Loucy (cell line): Measurements from ENCODE around the gene C1orf94.

Source experiments
- H2AFZ ChIP-seq: fragments of 200-600 bp; sonication (generic); 2 replicates; pipeline ENCODE4 v1.6.0; 2016; ENCODE audit warnings: antibody characterized with exemption, mild to moderate bottlenecking, low read length, moderate library complexity
- H3F3A ChIP-seq: fragments of 200-600 bp; 2 replicates; pipeline ENCODE4 v1.6.0; 2016; ENCODE audit warnings: antibody characterized with exemption, low read depth, mild to moderate bottlenecking
- H3K27me3 ChIP-seq: fragments of 200-600 bp; sonication (generic); 2 replicates; pipeline ENCODE4 v1.6.1; 2014; ENCODE audit warnings: low read length, mild to moderate bottlenecking; ENCODE audit not compliant: insufficient read depth, poor library complexity, severe bottlenecking
- H3K36me3 ChIP-seq: fragments of 200-600 bp; sonication (generic); 2 replicates; pipeline ENCODE4 v1.6.1; 2016; ENCODE audit warnings: low read length; ENCODE audit not compliant: insufficient read depth
- H3K4me1 ChIP-seq: fragments of 200-600 bp; sonication (generic); 2 replicates; pipeline ENCODE4 v1.5.1; 2014; ENCODE audit warnings: low read length, mild to moderate bottlenecking; ENCODE audit not compliant: insufficient read depth, poor library complexity, severe bottlenecking
- H3K4me2 ChIP-seq: fragments of 200-600 bp; sonication (generic); 2 replicates; pipeline ENCODE4 v1.6.0; 2014; ENCODE audit warnings: antibody characterized with exemption, low read length, low read depth, mild to moderate bottlenecking; ENCODE audit not compliant: poor library complexity, severe bottlenecking
- H3K4me3 ChIP-seq: fragments of 200-600 bp; sonication (generic); 2 replicates; pipeline ENCODE4 v1.5.1; 2014; ENCODE audit warnings: low read length, mild to moderate bottlenecking, mixed read lengths; ENCODE audit not compliant: poor library complexity, severe bottlenecking
- H3K79me2 ChIP-seq: fragments of 200-600 bp; sonication (generic); 2 replicates; pipeline ENCODE4 v1.6.1; 2014; ENCODE audit warnings: low read length; ENCODE audit not compliant: insufficient read depth
- H3K9ac ChIP-seq: fragments of 200-600 bp; sonication (generic); 2 replicates; pipeline ENCODE4 v1.6.0; 2014; ENCODE audit warnings: mild to moderate bottlenecking, low read depth, low read length, moderate library complexity; ENCODE audit not compliant: poor library complexity, severe bottlenecking
- H3K9me2 ChIP-seq: fragments of 200-600 bp; sonication (generic); replicated peaks from 2 replicates; pipeline ENCODE4 v1.6.1; 2016; ENCODE audit warnings: low read depth, low read length, mixed read lengths
- H3K9me3 ChIP-seq: fragments of 200-600 bp; sonication (generic); 2 replicates; pipeline ENCODE4 v1.6.1; 2014; ENCODE audit warnings: mild to moderate bottlenecking, antibody characterized with exemption, low read length, low read depth; ENCODE audit not compliant: insufficient read depth
- H4K20me1 ChIP-seq: fragments of 200-600 bp; sonication (generic); 2 replicates; pipeline ENCODE4 v1.6.0; 2014; ENCODE audit warnings: antibody characterized with exemption, low read length, mild to moderate bottlenecking; ENCODE audit not compliant: insufficient read depth, poor library complexity, severe bottlenecking
- CTCF ChIP-seq: fragments of 200-600 bp; sonication (generic); conservative IDR thresholded peaks from 2 replicates; pipeline ENCODE4 v1.5.1; 2014; ENCODE audit warnings: mild to moderate bottlenecking, antibody characterized with exemption, low read length
- EZH2phosphoT487 ChIP-seq: fragments of 200-600 bp; IDR thresholded peaks from 2 replicates; pipeline ENCODE4 v1.6.1; 2018; ENCODE audit warnings: antibody characterized with exemption, mild to moderate bottlenecking, moderate library complexity, borderline replicate concordance

C1orf94 gene

GRCh38 chr1:34164771-34165391 is 11.8 kb upstream of the C1orf94 start, which contains the start of gene CSMD2:
Gene CSMD2 (minus strand): TSS chr1:34165230. CDS start chr1:34165097, 133 bp downstream.
- H3F3A ChIP-seq = no peaks in the 10 kb centered on the region
- H3K4me1 ChIP-seq = no peaks in the 10 kb centered on the region
- no peaks in the 10 kb centered on the region for H3K79me2 ChIP-seq
- H2AFZ ChIP-seq = no peak within 1 kb of the TSS
- TF ChIP-seq EZH2phosphoT487 = no peak
- TF ChIP-seq CTCF = no peak
- no peak within 1 kb of the TSS for H3K4me2 ChIP-seq
- H3K9me3 ChIP-seq = no peaks in the 10 kb centered on the region
- no peak within 1 kb of the TSS for H3K9ac ChIP-seq
- H4K20me1 ChIP-seq = no peaks in the 10 kb centered on the region
- no peak within 1 kb of the TSS for H3K4me3 ChIP-seq
- H3K9me2 ChIP-seq = no peaks in the 10 kb centered on the region
- H3K36me3 ChIP-seq = no peaks in the 10 kb centered on the region
- H3K27me3 ChIP-seq = no peaks in the 10 kb centered on the region

- TF ChIP-seq EZH2phosphoT487 (no peak), CTCF (no peak)
- Histone ChIP-seq H3K27me3 (no peaks in the 10 kb centered on the region), H3K9ac (no peak overlapping the region), H3F3A (no peaks in the 10 kb centered on the region), H3K4me3 (no peak overlapping the region), H3K9me3 (no peaks in the 10 kb centered on the region), H4K20me1 (no peaks in the 10 kb centered on the region), H3K36me3 (no peaks in the 10 kb centered on the region), H2AFZ (no peak overlapping the region), H3K4me2 (no peak overlapping the region), H3K79me2 (no peaks in the 10 kb centered on the region), H3K9me2 (no peaks in the 10 kb centered on the region), H3K4me1 (no peaks in the 10 kb centered on the region)
These were observed 11.2 kb upstream of the C1orf94 start for GRCh38 chr1:34165422-34165921.

- H3K4me3 ChIP-seq = no peak overlapping the region
- H3K9ac ChIP-seq = no peak overlapping the region
- H3K79me2 ChIP-seq = no peaks in the 10 kb centered on the region
- H3K9me2 ChIP-seq = no peaks in the 10 kb centered on the region
- no peaks in the 10 kb centered on the region for H3K9me3 ChIP-seq
- no peaks in the 10 kb centered on the region for H3K36me3 ChIP-seq
- H3F3A ChIP-seq = no peaks in the 10 kb centered on the region
- H3K4me2 ChIP-seq = no peak overlapping the region
- no peaks in the 10 kb centered on the region for H4K20me1 ChIP-seq
- H2AFZ ChIP-seq = no peak overlapping the region
- H3K27me3 ChIP-seq = no peaks in the 10 kb centered on the region
- TF ChIP-seq EZH2phosphoT487 = no peak
- TF ChIP-seq CTCF = no peak
- no peaks in the 10 kb centered on the region for H3K4me1 ChIP-seq
These were observed 10.5 kb upstream of the C1orf94 start for GRCh38 chr1:34166191-34166624.
